HG02884 (cell line): ENCODE results near the gene PPP3CA.
"Not testable (repeated sequence)": the region's sequence is repeated elsewhere in the genome, so short reads cannot be mapped to it uniquely, and the experiment has no call there.

Source experiments
- ATAC-seq: cut with Tn5 transposase; IDR thresholded peaks from one replicate; pipeline ENCODE4 v1.9.1; 2021; ENCODE audit warnings: mild to moderate bottlenecking, moderate library complexity; ENCODE audit not compliant: unreplicated experiment

The PPP3CA gene

DNA sequence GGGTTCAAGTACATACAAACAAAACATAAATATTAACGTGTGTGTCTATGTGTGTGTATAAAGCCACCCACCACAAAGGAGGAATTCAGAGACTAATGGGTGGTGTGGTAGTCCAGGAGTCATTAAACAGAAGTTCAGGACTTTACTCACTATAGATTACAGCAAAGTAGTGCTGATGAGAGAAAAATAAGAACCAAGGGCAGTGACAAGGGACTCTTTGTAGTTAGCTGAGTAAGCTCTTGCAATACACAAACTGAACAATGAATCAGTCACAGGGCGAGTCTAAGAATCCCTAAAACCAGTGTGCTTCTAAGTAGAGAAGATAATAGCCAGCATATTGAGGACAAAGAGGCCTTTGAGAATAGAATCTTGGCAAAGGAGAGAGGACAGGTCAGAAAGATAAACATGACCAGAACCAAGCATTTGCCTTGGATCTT, 232.4 kb downstream of the PPP3CA start:
- no peak for ATAC-seq

DNA sequence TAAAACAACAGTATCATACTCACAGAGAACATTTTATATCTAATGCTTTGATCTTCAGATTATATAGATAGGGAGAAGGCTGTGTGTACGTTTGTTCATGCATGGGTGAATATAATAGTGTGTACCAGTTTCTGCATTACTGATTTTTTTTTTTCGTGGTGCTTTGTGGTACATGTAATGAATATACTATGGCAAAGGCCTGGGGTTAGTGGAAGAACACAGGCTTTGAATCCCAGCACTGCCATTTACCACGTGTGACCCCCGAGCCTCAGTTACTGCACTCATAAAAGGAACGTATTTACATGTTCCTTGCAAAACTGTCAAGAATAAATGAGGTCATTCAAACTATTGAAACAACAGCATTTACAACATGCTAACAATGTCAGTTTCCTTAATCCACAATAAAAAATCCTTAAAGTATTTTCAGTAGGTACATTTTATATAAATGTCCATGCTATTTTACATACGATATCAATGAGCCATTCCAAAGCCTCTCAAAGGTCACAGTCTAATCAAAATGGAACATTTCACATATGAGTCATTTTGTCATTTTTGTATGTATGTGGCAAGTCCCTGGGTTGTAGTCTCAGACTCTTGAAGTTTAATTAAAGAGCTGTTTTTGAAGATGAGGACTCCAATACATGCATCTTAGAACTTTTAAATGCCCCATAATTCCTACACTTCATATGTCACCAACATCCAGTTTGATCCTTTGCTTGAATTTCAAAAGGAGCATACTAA, 242.8 kb downstream of the PPP3CA start:
- ATAC-seq, result peak; percentile 35

DNA sequence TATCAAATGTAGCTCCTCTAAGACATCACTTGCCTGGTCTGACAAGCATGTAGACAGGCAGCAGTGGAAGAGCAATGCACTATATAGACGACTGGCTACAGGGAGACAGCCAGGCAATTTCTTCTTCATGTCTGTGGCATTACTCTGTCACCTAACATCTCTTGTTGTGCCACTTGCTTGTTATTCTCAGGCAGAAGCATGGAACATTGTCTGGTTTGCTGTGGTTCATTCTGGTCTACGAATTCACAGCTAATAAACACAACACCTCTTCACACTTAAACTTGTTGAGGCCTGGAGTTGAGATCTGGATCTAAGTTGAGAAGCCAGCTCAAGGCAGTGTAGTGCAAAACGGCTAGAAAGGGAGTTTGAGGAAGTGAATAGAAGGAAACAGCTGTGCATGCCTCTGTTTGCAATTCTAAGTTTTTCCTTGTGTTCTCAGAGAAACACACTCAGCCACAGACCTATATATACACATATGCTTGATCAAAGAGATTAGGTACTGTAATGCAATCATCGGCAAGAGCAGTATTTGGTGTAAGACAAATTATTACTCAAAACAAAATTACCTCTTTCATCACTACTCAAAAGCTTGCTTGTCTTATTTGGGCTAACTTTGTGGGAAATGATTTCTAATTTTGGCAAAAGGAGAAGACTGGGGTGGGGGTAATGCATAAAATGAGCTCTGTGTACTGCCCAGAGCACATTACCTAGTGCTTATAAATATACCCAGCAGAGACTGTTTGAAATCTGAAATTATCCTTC, 243.8 kb downstream of the PPP3CA start:
- peak; percentile 77 for ATAC-seq

DNA sequence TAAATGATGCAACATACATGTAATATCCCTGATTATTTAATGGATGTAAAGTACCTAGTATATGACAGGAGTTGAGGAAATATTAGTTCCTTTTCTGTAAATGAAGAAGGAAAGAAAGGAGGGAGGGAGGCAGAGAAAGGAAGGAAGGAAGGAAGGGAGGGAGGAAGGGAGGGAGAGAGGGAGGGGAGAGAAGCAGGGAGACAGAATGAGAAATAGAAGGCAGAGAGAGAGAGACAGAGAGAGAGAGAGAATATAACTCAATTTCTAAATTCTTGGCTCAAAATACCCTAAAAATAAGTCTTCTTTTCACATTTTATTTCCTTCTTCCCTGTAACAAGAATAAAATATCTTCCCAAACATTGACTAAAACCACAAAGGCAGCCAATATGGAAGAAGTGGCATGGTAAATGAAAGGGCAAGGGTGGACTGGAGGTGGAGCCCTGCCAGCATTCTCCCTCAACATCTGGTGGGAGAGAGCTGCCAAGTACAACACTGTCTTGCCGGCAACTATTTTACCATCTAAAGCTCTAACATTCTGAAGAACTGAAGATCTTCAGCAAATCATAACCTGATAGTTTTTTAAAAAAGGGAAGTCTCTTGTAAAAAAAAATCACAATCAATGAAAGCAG, 245.1 kb downstream of the PPP3CA start:
- no peak for ATAC-seq

DNA sequence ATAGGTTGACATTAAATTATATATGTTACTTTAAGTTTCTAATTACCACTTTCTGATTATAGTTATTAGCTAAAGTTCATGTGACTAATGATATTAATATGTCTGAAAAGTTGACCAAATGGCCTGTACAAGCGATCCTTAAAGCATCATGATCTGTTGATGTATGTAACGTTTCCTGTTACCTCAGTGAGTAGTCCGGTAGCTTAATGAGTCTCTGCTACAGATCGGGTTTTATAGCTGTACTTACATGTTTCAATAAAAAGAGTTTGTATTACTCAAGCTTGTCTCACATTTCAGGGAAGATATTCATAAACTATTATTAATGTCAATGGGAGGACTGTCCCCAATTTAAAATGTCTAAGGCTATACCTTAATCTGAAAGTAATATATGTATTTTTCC, 246.3 kb downstream of the PPP3CA start:
- ATAC-seq, result no peak

DNA sequence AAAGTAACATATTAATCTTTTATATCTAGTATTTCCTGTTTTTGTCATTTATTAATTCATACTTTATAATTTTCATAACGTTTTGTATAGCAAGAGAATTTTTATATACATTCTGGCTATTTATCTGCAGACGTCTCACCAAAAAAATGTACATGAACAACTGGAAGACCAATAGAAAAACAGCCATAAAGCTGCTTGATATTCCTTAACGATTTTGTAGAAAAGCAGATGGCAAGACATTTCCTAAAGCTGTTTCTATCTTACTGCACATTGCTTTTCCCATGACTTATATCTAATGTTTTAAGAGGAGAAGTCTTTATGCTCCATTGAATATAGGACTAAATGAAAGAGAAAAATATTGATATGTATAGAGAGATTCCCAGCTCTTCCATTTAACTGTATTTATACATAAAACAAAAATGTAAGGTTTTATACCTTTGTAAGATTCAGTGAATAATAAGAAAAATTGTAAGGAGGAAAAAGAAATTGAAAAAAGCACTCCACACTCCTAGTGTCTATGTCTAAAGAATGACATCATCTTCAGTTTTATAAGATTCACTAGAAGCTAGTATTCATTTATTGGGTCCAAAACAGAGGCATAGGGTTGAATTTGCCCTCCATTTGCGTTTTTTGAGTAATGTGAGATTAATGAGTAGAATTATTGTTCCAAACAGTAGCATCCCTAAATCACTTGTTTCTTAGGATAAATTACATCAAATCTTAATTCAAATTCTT, 248.5 kb downstream of the PPP3CA start:
- no peak for ATAC-seq

DNA sequence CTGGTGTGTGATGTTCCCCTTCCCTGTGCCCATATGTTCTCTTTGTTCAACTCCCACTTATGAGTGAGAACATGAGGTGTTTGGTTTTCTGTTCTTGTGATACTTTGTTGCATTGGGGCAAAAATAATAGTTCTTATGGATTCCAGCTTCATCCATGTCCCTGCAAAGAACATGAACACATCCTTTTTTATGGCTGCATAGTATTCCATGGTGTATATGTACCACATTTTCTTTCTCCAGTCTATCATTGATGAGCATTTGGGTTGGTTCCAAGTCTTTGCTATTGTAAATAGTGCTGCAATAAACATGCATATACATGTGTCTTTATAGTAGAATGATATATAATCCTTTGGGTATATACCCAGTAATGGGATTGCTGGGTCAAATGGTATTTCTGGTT, 254.7 kb downstream of the PPP3CA start:
- not testable (repeated sequence) for ATAC-seq

DNA sequence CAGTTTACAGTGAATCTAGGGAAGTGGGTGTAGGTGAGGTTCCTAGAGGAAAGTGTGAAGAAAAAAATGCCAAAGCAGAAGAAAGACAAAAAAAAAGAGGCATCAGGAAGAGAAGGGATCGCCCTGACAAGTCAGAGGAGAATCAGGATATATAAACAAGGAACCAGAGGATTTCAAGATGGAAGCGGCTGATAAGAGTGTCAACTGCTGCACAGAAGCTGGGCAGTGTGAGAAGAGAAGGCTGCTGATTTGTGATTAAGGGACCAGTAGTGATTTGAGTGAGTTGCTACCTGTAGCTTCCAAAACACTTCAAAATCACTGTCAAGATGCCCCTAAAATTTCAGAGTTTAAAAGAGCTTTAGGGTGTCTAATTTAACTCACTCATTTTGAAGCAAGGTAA, 258.2 kb downstream of the PPP3CA start:
- ATAC-seq, result no peak

DNA sequence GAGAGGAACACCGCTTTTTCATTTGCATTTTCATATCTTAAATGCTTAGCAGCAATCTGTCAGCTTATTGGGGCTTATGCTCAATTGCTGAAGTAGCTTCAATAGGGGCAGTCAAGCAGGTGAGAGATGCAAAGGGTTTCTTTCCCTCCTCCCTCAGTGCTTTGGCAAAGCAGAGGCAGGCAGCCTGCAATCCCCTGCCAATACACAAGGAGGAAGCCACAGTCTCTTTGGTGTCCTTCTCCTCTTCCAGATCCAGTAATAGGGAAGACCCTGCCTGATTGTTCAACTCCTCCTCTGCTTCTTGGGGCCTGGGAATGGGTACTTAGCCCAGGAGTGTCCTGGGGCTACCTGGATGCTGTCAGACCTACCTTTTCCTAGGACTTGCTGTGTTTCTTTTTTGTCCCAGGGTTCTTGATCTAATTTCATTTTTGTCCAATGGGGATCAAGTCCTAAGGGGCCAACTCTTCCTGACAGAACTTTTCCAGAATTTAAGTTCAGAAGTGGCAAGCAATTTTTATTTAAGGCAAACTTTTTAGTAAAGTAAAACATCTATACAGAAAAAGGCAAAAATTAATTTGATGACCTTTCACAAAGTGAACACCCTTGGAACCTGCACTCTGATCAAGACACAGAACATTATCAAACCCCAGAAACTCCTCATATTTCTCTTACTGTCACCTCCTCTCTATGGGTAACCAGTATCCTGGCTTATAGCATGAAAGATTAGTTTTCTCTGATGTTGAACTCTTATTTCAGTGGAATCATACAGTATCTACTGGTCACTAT, 260.3 kb downstream of the PPP3CA start:
- no peak for ATAC-seq

DNA sequence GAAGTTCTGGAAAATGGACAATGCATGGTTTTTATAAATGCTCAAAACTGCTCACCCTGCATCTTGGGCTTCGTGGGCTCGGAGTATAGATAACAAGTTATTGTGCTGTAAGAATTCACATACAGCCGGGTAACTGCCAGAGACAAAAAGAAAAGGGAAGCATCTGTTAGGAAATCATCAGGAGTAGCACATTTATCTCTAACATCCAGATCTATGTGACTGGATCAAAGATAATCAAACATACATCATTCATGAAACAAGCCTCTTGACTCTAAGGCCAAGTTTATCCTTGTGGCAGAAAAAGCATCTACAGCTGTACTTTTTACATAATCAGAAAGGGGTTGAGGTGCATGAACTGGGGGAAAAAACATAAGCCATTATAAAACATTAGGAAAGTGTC, 264.2 kb downstream of the PPP3CA start:
- ATAC-seq, result no peak

DNA sequence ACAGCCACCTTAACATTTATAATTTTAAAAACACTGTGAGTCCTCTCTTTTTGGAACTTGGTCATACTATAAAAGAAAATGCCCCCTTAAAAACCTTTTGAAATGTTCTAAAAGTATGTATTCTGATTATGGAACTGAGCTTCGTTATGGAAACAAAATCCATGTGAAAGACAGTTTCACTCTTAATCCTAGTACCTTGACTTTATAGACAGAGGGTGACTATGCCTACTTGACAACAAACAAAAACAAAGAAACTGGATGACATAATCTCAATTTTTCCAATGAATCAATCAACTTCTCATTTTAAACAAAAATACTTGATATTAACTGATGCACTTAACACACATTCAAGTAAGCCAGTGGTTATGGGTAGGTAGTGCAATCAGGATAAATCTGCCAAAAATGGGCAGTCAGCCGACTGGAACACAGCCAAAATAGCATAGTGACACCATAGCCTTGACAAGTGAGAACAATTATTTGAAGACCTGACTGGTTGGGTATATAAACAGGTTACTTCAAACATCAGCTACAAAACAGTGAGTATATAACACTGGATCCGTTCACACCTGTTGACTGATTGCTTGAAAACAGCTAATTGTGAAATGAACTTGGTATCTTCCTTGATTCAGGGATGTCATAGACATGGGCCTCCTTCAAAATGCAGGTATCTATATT, 265.5 kb downstream of the PPP3CA start:
- ATAC-seq, result no peak

DNA sequence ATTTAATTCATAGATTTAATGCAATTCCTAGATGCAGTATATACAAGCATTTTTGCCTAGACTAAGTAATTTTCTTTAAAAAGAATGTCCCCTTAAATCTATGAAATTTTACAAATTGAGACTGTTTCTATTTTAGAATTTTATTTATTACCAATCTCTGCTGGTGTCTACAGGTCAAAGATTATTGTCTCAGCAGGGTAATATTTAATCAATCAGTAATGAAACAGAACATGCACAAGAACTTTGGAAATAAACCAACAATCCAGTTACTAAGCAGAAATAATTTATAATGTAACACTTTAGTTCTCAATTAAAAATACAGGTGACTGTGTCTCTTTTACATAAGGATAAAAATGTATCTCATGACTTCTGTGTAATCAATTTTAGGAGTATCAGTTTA, 266.2 kb downstream of the PPP3CA start:
- no peak for ATAC-seq

DNA sequence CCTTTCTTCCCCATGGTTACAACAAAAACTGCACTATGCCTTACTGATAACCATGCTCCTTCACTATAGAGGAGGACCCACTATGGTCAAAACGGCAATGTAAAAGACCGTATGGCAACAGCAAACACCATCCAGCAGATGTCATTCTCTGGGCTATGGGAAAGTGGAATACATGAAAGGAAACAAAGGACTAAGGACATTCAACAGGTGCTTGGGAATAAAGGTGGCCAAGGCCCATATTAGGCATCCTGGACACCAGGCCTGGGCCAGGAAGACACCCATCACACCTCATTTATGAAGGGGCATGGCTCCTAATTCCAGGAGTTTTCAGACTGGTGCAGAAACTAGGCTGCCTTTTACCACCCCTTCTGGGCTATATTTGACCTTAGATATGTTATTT, 268.4 kb downstream of the PPP3CA start:
- ATAC-seq, result no peak

DNA sequence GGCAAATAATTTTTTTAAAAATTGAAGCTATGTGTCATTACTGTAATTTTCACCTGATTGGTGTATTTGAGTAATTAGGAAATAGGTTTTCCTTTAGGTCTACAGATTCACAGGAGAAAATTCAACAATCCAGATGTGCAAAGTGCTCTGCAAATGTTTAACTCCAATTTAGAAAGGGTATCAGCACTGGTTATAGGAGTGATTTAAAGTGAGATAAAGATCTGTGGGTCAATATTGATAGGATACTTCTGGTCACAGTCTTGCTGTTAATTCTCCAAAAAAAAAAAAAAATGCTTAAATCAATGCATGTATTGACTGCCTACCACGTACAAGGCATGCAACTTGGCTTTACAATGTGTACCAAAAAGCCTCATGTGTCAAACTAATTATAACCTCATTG, 271.3 kb downstream of the PPP3CA start:
- no peak for ATAC-seq

DNA sequence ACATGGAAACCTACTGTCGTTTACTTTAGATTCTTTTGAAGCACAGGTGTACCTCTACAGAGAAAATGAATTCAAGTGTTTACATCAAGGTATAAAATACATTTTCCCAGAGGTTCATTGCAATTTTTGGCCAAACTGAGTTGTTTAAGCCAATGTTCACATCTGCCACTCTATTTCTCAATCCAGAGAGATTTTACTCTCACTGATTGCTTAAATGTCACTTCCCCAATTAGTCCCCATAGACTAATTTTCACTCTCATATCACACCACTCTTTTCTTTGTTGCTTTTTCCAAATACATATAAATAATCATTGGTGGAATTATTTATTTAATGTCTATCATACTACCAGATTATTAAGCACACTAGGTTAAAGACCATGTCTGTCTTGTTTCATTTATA, 271.8 kb downstream of the PPP3CA start:
- no peak for ATAC-seq

DNA sequence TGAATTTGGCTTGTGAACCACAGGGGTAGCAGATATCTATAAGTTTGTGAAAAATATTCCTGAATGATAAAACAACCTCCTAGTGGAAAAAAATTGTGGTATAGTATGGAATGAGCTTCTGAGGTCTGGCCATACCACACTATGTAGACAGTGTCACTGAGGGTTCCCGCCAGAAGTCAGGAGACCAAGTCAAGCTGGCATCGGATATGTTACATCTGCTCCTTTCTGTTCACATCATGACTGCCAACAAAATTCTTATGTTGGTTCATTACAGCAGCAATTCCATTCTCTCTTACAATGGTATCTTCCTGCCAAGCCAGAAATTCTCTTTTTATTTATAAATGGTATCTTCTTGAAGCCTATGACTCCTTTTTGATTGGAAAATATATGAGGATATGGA, 273.0 kb downstream of the PPP3CA start:
- no peak for ATAC-seq

DNA sequence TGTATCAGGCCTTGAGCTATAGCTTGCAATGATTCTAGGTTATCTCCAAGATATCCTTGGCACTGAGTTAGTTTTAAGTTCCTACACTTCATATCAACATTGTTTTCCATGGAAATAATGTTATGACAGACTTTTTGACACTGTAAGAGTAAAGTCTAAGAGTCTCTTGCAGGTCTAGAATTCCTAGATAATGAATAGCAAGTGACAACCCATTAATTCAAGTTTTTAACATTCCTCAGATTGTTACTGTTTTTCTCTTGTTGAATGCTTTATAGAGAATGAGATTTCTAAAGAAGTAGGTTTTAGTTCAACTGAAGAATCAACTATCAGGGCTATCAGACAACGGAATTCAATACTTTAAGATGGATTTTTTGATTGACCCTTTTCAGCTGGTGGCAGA, 276.1 kb downstream of the PPP3CA start:
- no peak for ATAC-seq

DNA sequence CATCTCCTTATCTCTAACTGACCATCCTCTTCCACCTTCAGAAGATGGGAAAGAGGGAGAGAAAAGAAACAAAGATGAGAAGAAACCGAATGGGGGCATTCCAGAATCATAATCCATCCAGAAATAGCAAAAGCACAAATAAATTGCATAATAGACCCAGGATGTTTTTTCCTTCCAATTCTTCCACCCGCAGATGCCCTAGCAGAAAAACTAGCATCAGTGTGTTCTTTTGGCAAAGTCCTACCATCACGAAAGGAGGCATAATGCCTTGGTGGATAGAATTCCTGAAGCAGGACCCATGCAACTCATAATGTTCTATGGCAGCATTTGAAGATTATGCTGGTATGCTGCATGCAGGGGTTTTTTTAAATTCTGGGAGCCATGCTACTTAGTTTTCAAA, 279.2 kb downstream of the PPP3CA start:
- no peak for ATAC-seq

DNA sequence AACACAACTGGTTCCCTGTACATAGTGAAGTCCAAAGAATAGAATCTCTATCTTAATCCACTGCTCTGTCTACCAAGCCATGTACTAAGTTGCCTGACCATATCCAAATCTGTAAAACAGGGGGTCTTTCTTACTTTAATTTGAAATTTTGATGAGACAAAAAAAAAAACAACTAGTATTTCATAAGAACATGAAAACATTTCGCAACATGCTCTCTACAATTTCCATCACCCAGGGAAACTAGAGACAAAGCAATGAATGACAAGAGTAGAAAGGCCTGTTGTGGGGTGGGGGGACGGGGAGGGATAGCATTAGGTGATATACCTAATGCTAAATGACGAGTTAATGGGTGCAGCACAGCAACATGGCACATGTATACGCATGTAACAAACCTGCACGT, 279.9 kb downstream of the PPP3CA start:
- ATAC-seq, result no peak

DNA sequence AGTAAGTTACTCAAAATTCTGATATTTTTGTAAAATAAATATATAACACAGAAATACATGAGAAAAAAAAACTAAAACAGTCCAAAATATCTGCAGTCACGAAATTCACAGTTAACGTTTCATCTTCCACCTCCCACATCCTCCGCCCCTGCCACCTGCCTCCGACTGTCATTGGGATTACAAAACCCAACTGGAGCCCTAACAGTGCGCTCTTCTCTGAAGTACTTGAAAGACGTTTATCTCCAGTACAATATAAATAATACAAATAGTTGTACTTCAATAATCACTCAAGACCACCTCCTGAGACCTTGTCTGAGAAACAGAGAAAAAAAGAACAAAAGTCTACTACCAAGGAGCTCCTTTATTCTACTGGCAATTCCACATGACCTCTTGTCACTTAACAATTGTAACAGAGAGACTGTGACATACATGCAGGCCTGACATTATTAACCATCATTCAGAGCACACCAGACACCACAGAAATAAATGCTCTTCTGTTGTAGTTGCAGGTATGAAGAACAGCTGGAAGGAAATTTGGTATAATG, 280.6 kb downstream of the PPP3CA start:
- no peak for ATAC-seq
